Measurements from ENCODE around the gene ERICH6. TPM values are rescaled to one million over a fixed set of nuclear protein-coding genes. Genes with fewer than 3 reads are reported as not detected.
"Not testable (repeated sequence)": the region's sequence is repeated elsewhere in the genome, so short reads cannot be mapped to it uniquely, and the experiment has no call there.

Gene ERICH6
- total and polyA plus RNA-seq, 8 donors: 0.37 TPM; not detected in 7

DNA sequence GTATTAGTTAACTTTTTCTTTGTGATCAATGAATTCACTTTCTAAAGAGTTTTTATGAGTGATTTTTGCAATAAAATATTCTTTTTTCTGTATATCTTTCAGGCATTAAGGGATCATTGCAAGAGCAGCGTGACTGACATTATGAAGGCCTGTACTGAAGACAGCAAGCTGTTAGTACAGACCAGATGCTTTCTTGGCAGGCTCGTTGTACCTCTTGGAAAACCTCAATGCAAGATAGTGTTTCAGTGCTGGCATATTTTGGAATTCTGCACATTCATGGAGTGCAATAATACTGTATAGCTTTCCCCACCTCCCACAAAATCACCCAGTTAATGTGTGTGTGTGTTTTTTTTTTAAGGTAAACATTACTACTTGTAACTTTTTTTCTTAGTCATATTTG, 76.2 kb downstream of the ERICH6 start:
- Histone ChIP-seq H3K27me3 (no peaks in the 10 kb centered on the region), H3K4me1 (peaks cover 0 to 16% (median 8%) of the 10 kb centered on the region in 4 donors), H3K36me3 (peaks cover 28 to 81% (median 69%) of the 10 kb centered on the region in 4 donors), H3K4me3 (no peak overlapping the region), H3K27ac (no peak overlapping the region), H3K9me3 (no peaks in the 10 kb centered on the region)
- intact Hi-C loops (cut with DNase I; ENCODE audit: low total_unique reads): no loop called here
- no peak for DNase-seq
- 63 to 83% (median 70%) methylated on average over 2 of the region's 2 CpGs for WGBS, 5 donors
- no peak for TF ChIP-seq POLR2A (IDR thresholded peaks at IDR 0.05)
- TF ChIP-seq, protein P1, sequence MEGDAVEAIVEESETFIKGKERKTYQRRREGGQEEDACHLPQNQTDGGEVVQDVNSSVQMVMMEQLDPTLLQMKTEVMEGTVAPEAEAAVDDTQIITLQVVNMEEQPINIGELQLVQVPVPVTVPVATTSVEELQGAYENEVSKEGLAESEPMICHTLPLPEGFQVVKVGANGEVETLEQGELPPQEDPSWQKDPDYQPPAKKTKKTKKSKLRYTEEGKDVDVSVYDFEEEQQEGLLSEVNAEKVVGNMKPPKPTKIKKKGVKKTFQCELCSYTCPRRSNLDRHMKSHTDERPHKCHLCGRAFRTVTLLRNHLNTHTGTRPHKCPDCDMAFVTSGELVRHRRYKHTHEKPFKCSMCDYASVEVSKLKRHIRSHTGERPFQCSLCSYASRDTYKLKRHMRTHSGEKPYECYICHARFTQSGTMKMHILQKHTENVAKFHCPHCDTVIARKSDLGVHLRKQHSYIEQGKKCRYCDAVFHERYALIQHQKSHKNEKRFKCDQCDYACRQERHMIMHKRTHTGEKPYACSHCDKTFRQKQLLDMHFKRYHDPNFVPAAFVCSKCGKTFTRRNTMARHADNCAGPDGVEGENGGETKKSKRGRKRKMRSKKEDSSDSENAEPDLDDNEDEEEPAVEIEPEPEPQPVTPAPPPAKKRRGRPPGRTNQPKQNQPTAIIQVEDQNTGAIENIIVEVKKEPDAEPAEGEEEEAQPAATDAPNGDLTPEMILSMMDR (IDR thresholded peaks at IDR 0.05): no peak
- no peak for TF ChIP-seq POLR2AphosphoS5 (IDR thresholded peaks at IDR 0.05)
- TF ChIP-seq EP300 (IDR thresholded peaks at IDR 0.05): no peak

DNA sequence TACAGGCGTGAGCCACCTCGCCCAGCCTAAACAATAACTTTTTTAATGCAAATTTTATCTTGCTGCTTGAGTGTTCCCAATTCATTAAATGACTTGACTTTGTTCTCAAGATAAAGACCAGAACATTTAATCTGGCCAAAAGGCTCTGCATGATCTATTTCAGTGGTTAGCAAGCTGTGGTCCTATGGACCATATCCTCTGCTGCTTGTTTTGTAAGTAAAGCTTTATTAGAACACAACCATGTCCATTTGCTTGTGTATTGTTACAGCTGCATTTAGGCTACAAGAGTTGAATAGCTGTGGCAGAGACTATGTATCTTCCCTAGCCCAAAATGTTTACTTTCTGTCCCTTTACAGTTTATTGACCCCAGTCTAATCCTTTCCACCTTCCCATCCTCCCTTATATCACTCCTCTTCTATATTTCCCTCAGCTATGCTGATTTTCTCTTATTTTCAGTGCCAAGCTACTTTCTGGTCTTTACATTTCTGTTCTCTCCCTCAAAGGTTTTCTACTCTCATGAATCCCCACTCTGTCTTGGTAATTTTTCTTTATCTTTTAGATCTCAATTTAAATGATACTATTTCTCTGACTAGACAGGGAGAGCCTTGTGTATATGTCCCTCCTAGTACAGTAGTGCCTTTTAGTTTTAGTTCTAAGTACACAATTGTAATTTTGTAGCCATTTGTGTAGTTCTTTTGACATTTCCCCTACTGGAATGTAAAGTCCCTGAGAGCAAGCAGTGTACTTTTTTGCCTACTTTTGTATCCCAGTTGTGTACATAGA, 77.4 kb downstream of the ERICH6 start:
- TF ChIP-seq, protein P1 (IDR thresholded peaks at IDR 0.05): no peak
- TF ChIP-seq POLR2AphosphoS5 (IDR thresholded peaks at IDR 0.05) (no peak), EP300 (IDR thresholded peaks at IDR 0.05) (no peak), POLR2A (IDR thresholded peaks at IDR 0.05) (no peak)
- intact Hi-C loops (cut with DNase I; ENCODE audit: low total_unique reads): no loop called here
- 90 to 100% (median 93%) methylated on average over 2 of the region's 2 CpGs for WGBS, 5 donors
- Histone ChIP-seq H3K4me3 (no peak overlapping the region), H3K36me3 (peaks cover 28 to 75% (median 65%) of the 10 kb centered on the region in 4 donors), H3K4me1 (peaks cover 0 to 28% (median 13%) of the 10 kb centered on the region in 4 donors), H3K27ac (no peak overlapping the region), H3K9me3 (no peaks in the 10 kb centered on the region), H3K27me3 (no peaks in the 10 kb centered on the region)
- DNase-seq: no peak

DNA sequence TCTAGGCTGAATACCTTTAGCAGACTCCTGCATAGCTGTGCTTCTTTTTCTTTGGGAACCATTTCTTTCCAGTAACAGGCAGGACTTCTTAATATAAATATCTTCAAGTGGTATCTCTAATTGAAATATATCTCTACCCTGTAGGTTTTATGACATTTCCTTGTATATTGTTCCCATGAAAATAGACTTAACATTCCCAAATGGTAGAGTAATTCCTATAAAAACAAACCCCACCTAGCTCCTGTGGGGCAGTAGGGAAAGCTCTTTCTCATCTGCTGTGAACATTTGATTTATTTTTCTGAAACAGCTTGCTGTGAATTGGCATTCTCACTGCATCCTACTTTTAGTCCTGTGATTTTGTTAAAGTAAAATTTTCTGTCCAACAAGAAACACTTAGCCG, 79.8 kb downstream of the ERICH6 start:
- Histone ChIP-seq H3K27me3 (no peaks in the 10 kb centered on the region), H3K4me1 (peaks cover 0 to 49% (median 24%) of the 10 kb centered on the region in 4 donors), H3K36me3 (peaks cover 22 to 56% (median 52%) of the 10 kb centered on the region in 4 donors), H3K27ac (no peak overlapping the region), H3K9me3 (no peaks in the 10 kb centered on the region), H3K4me3 (no peak overlapping the region)
- TF ChIP-seq POLR2AphosphoS5 (IDR thresholded peaks at IDR 0.05) (no peak), POLR2A (IDR thresholded peaks at IDR 0.05) (no peak), EP300 (IDR thresholded peaks at IDR 0.05) (no peak)
- TF ChIP-seq, protein P1 (IDR thresholded peaks at IDR 0.05): no peak
- WGBS, 5 donors: 90 to 98% (median 95%) methylated on average over 1 of the region's 1 CpG
- DNase-seq: no peak
- intact Hi-C loops (cut with DNase I; ENCODE audit: low total_unique reads): no loop called here

DNA sequence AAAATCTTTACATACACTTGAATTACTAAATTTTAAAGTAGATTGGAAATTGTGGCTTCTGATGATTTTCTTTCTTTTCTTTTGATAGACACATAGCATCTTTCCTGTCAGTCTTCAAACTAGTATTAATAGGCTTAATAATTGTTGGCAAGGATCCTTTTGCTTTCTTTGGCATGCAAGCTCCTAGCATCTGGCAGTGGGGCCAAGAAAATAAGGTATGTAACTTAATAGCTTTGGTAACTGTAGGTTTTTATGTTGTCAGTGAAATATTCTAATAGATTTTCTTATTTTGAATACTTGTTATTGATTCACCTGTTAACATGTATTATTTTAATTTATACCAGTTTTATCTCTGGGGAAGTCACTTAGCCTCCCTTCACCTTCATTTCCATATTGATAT, 80.8 kb downstream of the ERICH6 start:
- H3K27me3 ChIP-seq; H3K9me3 ChIP-seq; H3K27ac ChIP-seq; H3K4me3 ChIP-seq; intact Hi-C loops (cut with DNase I; ENCODE audit: low total_unique reads); DNase-seq: not testable (repeated sequence)
- Histone ChIP-seq H3K4me1 (peaks cover 0 to 49% (median 24%) of the 10 kb centered on the region in 4 donors), H3K36me3 (peaks cover 19 to 55% (median 44%) of the 10 kb centered on the region in 4 donors)

Measured in stomach (tissue), 9 donors.